Activated CD4-positive, alpha-beta T cell treated with anti-CD3 and anti-CD28 coated beads, Interleukin-2, amount 10 ng/mL, durations not matched to agents 7 days and 5 days (primary cell): ENCODE data around the gene NOSTRIN. TPM values are rescaled to one million over a fixed set of nuclear protein-coding genes. Genes with fewer than 3 reads are reported as not detected.
"Not testable (repeated sequence)": the region's sequence is repeated elsewhere in the genome, so short reads cannot be mapped to it uniquely, and the experiment has no call there.

Experiments used
- CTCF ChIA-PET: fragments of 350-600 bp; sonication (Branson Sonifier 250); formaldehyde crosslinking; loops from one replicate; lab custom pipeline; 2021; ENCODE audit warnings: antibody characterized with exemption; lab: Charles Lee
- POLR2A ChIA-PET: fragments of 350-600 bp; sonication (Branson Sonifier 250); formaldehyde crosslinking; loops from one replicate; lab custom pipeline; 2021; ENCODE audit warnings: antibody characterized with exemption; lab: Charles Lee
- DNase-seq: peaks from one replicate; pipeline ENCODE4 v3.0.0-alpha.2; 2020
- H3K27ac Mint-ChIP-seq: one replicate; pipeline ENCODE4 v1.8.0; 2021; ENCODE audit warnings: mild to moderate bottlenecking, moderate library complexity, mixed read lengths
- H3K27me3 Mint-ChIP-seq: one replicate; pipeline ENCODE4 v1.8.0; 2021; ENCODE audit warnings: mixed read lengths
- H3K36me3 Mint-ChIP-seq: one replicate; pipeline ENCODE4 v1.8.0; 2021; ENCODE audit warnings: low read depth, mixed read lengths
- H3K4me1 Mint-ChIP-seq: one replicate; pipeline ENCODE4 v1.8.0; 2021; ENCODE audit warnings: mixed read lengths
- H3K4me3 Mint-ChIP-seq: one replicate; pipeline ENCODE4 v1.8.0; 2021; ENCODE audit warnings: mild to moderate bottlenecking, moderate library complexity, mixed read lengths
- H3K9me3 Mint-ChIP-seq: one replicate; pipeline ENCODE4 v1.8.0; 2021; ENCODE audit warnings: mixed read lengths
- total RNA-seq, 2 experiments: library from RNA; stranded (reverse); gene quantifications; one replicate each; pipeline ENCODE4 v1.2.3, GENCODE V29; 2021

The NOSTRIN gene
- total RNA-seq, 2 experiments from 2014 or later = not detected

- no peaks in the 10 kb centered on the region for H3K36me3 Mint-ChIP-seq
- no peaks in the 10 kb centered on the region for H3K27me3 Mint-ChIP-seq
- no peak overlapping the region for H3K4me3 Mint-ChIP-seq
- peaks cover 9% of the 10 kb centered on the region for H3K4me1 Mint-ChIP-seq
- no peak for DNase-seq
- H3K9me3 Mint-ChIP-seq = peaks cover 5% of the 10 kb centered on the region
- POLR2A ChIA-PET = no interaction called here
- CTCF ChIA-PET = interaction anchor here (0.8 kb wide), 1 partner anchor 19 kb away, joined by 3 read pairs; no protein-coding TSS in a partner anchor
- no peak overlapping the region for H3K27ac Mint-ChIP-seq
These were observed 40.8 kb downstream of the NOSTRIN start for GRCh38 chr2:168843253-168843652.

- POLR2A ChIA-PET = no interaction called here
These were observed 45.8 kb downstream of the NOSTRIN start for GRCh38 chr2:168848225-168848624.

GRCh38 chr2:168849610-168850009, 47.2 kb downstream of the NOSTRIN start:
- POLR2A ChIA-PET = no interaction called here
- Mint-ChIP-seq H3K27ac (no peak overlapping the region), H3K4me1 (peaks cover 2% of the 10 kb centered on the region), H3K27me3 (no peaks in the 10 kb centered on the region), H3K9me3 (no peaks in the 10 kb centered on the region), H3K4me3 (no peak overlapping the region), H3K36me3 (peaks cover 26% of the 10 kb centered on the region)
- CTCF ChIA-PET = no interaction called here
- no peak for DNase-seq

More at GRCh38 chr2:168848225-168848624, 45.8 kb downstream of the NOSTRIN start:
- CTCF ChIA-PET = no interaction called here
- H3K4me1 Mint-ChIP-seq = peaks cover 4% of the 10 kb centered on the region
- no peaks in the 10 kb centered on the region for H3K27me3 Mint-ChIP-seq
- DNase-seq = no peak
- H3K4me3 Mint-ChIP-seq = no peak overlapping the region
- H3K36me3 Mint-ChIP-seq = peaks cover 17% of the 10 kb centered on the region
- no peak overlapping the region for H3K27ac Mint-ChIP-seq
- H3K9me3 Mint-ChIP-seq = no peaks in the 10 kb centered on the region

- DNase-seq = no peak
- ChIA-PET POLR2A (no interaction called here), CTCF (interaction anchor here (1.5 kb wide), 1 partner anchor 11 kb away, joined by 3 read pairs; no protein-coding TSS in a partner anchor)
- Mint-ChIP-seq H3K4me3 (no peak overlapping the region), H3K27me3 (no peaks in the 10 kb centered on the region), H3K9me3 (peaks cover 1% of the 10 kb centered on the region), H3K4me1 (peaks cover 2% of the 10 kb centered on the region), H3K27ac (no peak overlapping the region), H3K36me3 (peaks cover 35% of the 10 kb centered on the region)
These were observed 48.4 kb downstream of the NOSTRIN start for GRCh38 chr2:168850846-168851245.

- no peaks in the 10 kb centered on the region for H3K27me3 Mint-ChIP-seq
- ChIA-PET CTCF (no interaction called here), POLR2A (no interaction called here)
- H3K9me3 Mint-ChIP-seq = peaks cover 3% of the 10 kb centered on the region
- peaks cover 43% of the 10 kb centered on the region for H3K36me3 Mint-ChIP-seq
- no peak for DNase-seq
- H3K4me3 Mint-ChIP-seq = no peak overlapping the region
- H3K4me1 Mint-ChIP-seq = peaks cover 2% of the 10 kb centered on the region
- no peak overlapping the region for H3K27ac Mint-ChIP-seq
These were observed 49.4 kb downstream of the NOSTRIN start for GRCh38 chr2:168851674-168852320.

- CTCF ChIA-PET = no interaction called here
- POLR2A ChIA-PET = no interaction called here
- H3K27me3 Mint-ChIP-seq = no peaks in the 10 kb centered on the region
- DNase-seq = no peak
- H3K36me3 Mint-ChIP-seq = peaks cover 46% of the 10 kb centered on the region
- H3K4me3 Mint-ChIP-seq = no peak overlapping the region
- peaks cover 3% of the 10 kb centered on the region for H3K9me3 Mint-ChIP-seq
- no peak overlapping the region for H3K27ac Mint-ChIP-seq
- peaks cover 2% of the 10 kb centered on the region for H3K4me1 Mint-ChIP-seq
These were observed 50.0 kb downstream of the NOSTRIN start for GRCh38 chr2:168852481-168852880.

- Mint-ChIP-seq H3K4me1 (peaks cover 2% of the 10 kb centered on the region), H3K4me3 (no peak overlapping the region), H3K27me3 (no peaks in the 10 kb centered on the region), H3K9me3 (peaks cover 3% of the 10 kb centered on the region), H3K27ac (no peak overlapping the region), H3K36me3 (peaks cover 52% of the 10 kb centered on the region)
- CTCF ChIA-PET = no interaction called here
- no peak for DNase-seq
- POLR2A ChIA-PET = no interaction called here
These were observed 51.0 kb downstream of the NOSTRIN start for GRCh38 chr2:168853471-168853870.

GRCh38 chr2:168854651-168855050, 52.2 kb downstream of the NOSTRIN start:
- Mint-ChIP-seq H3K4me1 (peaks cover 2% of the 10 kb centered on the region), H3K36me3 (peaks cover 60% of the 10 kb centered on the region), H3K27ac (no peak overlapping the region), H3K4me3 (no peak overlapping the region), H3K9me3 (peaks cover 3% of the 10 kb centered on the region), H3K27me3 (no peaks in the 10 kb centered on the region)
- no peak for DNase-seq
- CTCF ChIA-PET = no interaction called here
- POLR2A ChIA-PET = no interaction called here

- Mint-ChIP-seq H3K36me3 (peaks cover 60% of the 10 kb centered on the region), H3K27me3 (no peaks in the 10 kb centered on the region), H3K4me3 (no peak overlapping the region), H3K4me1 (no peaks in the 10 kb centered on the region), H3K9me3 (peaks cover 3% of the 10 kb centered on the region), H3K27ac (no peak overlapping the region)
- CTCF ChIA-PET = no interaction called here
- DNase-seq = no peak
- POLR2A ChIA-PET = no interaction called here
These were observed 53.2 kb downstream of the NOSTRIN start for GRCh38 chr2:168855601-168856000.

- peaks cover 3% of the 10 kb centered on the region for H3K9me3 Mint-ChIP-seq
- no peak for DNase-seq
- ChIA-PET CTCF (no interaction called here), POLR2A (no interaction called here)
- peaks cover 59% of the 10 kb centered on the region for H3K36me3 Mint-ChIP-seq
- no peaks in the 10 kb centered on the region for H3K4me1 Mint-ChIP-seq
- no peak overlapping the region for H3K4me3 Mint-ChIP-seq
- H3K27ac Mint-ChIP-seq = no peak overlapping the region
- H3K27me3 Mint-ChIP-seq = no peaks in the 10 kb centered on the region
These were observed 55.7 kb downstream of the NOSTRIN start for GRCh38 chr2:168858146-168858545.

GRCh38 chr2:168867164-168867563, 64.7 kb downstream of the NOSTRIN start:
- H3K27ac Mint-ChIP-seq, POLR2A ChIA-PET, H3K27me3 Mint-ChIP-seq, H3K9me3 Mint-ChIP-seq, CTCF ChIA-PET, DNase-seq, H3K4me3 Mint-ChIP-seq, H3K4me1 Mint-ChIP-seq: not testable (repeated sequence)
- peaks cover 72% of the 10 kb centered on the region for H3K36me3 Mint-ChIP-seq

GRCh38 chr2:168870369-168870768, 67.9 kb downstream of the NOSTRIN start:
- H3K9me3 Mint-ChIP-seq, DNase-seq, POLR2A ChIA-PET, H3K27me3 Mint-ChIP-seq, H3K4me1 Mint-ChIP-seq, H3K27ac Mint-ChIP-seq, CTCF ChIA-PET, H3K4me3 Mint-ChIP-seq: not testable (repeated sequence)
- H3K36me3 Mint-ChIP-seq = peaks cover 76% of the 10 kb centered on the region

GRCh38 chr2:168870824-168871223, 68.4 kb downstream of the NOSTRIN start:
- CTCF ChIA-PET, H3K27me3 Mint-ChIP-seq, H3K4me1 Mint-ChIP-seq, H3K27ac Mint-ChIP-seq, H3K9me3 Mint-ChIP-seq, H3K4me3 Mint-ChIP-seq, DNase-seq, POLR2A ChIA-PET: not testable (repeated sequence)
- peaks cover 74% of the 10 kb centered on the region for H3K36me3 Mint-ChIP-seq
